GM19328 (cell line): Measurements from ENCODE around the gene TMPRSS7.

Source experiments
- ATAC-seq: cut with Tn5 transposase; IDR thresholded peaks from one replicate; pipeline ENCODE4 v1.9.1; 2021; ENCODE audit warnings: mild to moderate bottlenecking, moderate library complexity; ENCODE audit not compliant: unreplicated experiment

TMPRSS7 gene

DNA sequence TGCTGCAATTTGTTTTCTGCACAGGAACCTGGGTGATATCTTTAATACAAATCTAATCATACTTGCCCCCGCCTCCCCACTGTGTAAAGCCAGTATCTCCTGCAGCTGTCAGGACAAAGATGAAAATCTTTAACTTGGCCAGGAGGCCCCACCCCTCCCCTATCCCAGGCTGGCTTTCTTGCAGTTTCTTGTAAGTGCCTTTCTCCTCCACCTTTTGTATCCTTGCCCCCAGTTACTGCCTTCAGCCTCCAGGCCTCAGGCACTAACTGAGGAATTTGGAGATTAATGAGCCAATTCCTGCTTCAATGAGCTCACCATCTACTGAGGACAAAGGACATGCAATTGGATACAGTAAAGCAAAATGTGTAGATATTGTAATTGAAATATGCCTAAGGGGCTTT is 92.0 kb downstream of the TMPRSS7 start:
- ATAC-seq: no peak

DNA sequence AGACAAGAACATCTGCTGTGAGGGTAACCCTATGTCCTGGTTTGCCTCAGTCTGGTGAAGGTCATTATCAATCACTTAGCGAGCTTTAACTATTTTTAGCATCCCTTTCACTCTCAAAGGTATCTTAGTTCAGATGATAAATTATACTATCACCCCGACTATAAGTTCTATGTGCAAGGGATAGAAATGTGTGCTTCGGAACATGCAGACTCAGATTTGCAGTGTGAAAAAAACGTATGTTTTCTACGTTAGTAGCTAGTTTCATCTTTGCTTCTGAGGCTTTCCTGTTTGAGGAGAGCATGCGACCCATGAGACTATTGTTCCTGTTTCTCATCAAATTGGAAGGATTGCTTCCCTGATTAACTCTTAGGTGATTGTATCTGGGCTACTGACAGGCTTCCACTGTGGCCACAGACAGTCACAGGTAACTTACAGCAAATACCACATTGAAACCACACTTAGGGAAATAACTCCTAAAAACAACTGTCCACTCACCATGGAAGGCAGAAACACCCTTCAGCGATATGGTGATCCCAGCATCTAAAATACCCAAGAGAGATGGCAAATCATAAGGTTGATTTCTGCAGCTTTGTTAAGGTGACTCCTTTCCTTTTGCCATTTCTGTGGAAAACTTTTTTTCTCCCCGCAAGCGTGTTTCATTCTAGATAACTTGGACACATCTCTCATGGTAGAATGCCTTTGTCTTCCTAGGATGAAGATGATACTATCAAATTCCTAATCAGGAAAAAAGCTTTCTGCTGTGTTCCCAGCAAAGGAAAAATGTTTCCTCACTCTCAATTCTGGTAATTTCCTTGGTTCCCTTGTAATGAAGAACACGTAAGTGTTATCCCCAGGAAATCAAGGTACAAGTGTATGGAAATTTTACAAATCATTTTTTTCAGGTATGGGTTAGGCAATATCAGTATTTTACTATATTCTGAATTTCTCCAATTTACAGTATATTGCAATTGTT is 93.3 kb downstream of the TMPRSS7 start:
- ATAC-seq: no peak

DNA sequence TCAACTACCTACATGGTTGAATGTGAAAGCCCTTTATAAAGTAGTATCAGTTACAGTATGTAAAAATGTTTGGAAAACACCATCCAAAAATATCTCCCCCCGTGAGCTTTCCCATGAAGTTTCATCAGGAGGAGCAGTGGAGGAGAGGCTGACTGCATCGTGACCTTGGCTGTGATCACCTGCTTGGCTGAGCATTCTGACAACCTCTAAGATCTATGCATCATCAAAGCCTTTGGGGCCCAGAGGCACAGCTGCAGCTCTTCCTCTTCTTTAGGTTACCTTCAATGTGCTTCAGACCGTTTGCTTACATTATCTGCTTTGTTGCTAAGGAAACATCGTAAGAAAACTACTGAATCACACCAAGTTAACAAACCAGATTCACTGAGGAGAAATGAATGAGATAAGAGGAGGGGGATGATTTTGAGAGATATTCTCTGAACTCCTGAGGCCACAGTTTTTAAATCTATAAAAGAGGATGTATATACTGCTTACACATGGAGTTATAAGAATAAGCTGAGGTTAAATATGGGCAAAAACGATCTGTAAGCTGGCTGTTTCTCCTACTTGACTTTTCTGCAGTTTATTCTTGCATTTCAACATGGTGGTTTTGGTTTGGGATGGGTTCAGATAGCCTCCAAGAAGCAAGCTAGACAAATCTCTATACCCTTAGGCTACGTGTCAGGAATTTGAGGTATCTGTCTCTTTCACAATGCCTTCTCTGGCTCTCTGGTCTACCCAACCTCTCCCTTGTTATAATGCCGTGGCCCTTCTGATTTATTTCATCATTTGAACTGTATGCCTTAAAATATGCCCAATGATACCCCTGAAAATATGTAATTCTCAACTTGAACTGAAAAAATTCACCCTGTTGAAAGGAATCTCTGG is 94.5 kb downstream of the TMPRSS7 start:
- ATAC-seq: peak; percentile 45

DNA sequence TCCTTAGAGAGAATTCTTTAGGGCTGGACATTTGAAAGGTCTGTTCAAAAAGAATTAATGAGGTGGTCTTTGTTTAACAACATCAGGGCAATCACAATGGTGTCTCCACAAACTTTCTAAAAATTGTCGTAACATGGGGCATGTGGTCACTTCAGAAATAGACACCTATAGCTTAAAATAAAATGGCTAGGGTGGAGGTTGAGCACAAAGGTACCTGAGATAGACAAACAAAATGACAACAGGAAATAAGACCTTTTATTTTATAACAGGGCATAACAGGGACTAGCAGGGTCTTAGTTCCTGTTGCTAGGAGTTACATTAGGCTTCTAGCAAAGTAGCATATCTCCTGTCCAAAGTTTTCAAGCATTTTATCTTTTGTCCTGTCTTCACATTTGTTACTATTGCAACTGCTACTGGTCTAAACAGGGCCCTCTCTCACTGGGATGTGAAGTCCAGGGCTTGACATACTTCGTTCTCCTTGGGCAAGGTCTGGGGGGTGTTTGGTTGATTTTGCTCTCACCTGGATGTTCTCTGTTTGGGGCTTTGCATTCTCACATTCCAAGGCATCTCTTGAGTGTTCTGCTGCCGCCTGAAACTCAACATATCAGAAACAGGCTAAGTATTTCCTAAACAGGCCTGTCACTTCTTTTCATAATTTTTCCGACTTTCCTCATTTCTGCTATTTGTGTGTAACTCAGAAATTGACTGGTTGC is 95.5 kb downstream of the TMPRSS7 start:
- ATAC-seq: no peak

DNA sequence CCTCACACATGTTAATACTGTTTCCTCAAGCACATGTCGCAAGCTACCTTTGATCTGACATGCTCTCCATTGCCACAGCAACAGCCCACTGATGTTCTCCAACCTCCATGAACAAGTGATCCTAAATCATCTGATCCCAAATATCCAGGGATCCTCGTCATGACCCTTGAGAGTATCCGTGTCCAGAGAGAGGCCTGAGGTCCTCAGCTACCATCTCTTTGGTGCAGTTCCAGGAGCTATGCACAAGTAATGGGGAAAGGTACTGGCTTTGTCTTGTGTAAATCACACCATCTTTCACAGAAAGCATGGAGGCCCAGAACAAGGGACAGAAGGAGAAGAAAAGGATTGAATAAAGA is 96.1 kb downstream of the TMPRSS7 start:
- ATAC-seq: no peak
